ENCODE results near the gene YIPF3. TPM values are rescaled to one million over a fixed set of nuclear protein-coding genes. Genes with fewer than 3 reads are reported as not detected.

The YIPF3 gene
- total RNA-seq, 4 donors from 2014 or later, result 82.6 to 119 (median 89.0) TPM

GRCh38 chr6:43465948-43466347 lies 50.8 kb downstream of the YIPF3 start:
- no peak overlapping the region for H3K4me3 ChIP-seq (ENCODE audit: low read depth, poor library complexity, severe bottlenecking)
- DNase-seq (ENCODE audit: low spot score in 2 of 2), result no peak
- intact Hi-C loops (cut with DNase I; ENCODE audit: low total_unique reads), result no loop called here
- 55% methylated on average over 2 of the region's 2 CpGs for WGBS, 2 donors
- no peak for TF ChIP-seq POLR2A (IDR thresholded peaks at IDR 0.05)
- TF ChIP-seq CTCF (IDR thresholded peaks at IDR 0.05), result no peak

- 85 to 92% methylated on average over 8 of the region's 8 CpGs for WGBS, 2 donors
- intact Hi-C loops (cut with DNase I; ENCODE audit: low total_unique reads), result no loop called here
- TF ChIP-seq POLR2A (IDR thresholded peaks at IDR 0.05), result no peak
- no peak for TF ChIP-seq CTCF (IDR thresholded peaks at IDR 0.05)
These were observed 52.4 kb downstream of the YIPF3 start for GRCh38 chr6:43464337-43464736.

GRCh38 chr6:43461936-43462335 lies 54.8 kb downstream of the YIPF3 start:
- 76 to 79% methylated on average over 5 of the region's 5 CpGs for WGBS, 2 donors
- DNase-seq (ENCODE audit: low spot score in 2 of 2), result no peak
- H3K4me3 ChIP-seq (ENCODE audit: low read depth, poor library complexity, severe bottlenecking), result no peak overlapping the region
- TF ChIP-seq CTCF (IDR thresholded peaks at IDR 0.05) (no peak), POLR2A (IDR thresholded peaks at IDR 0.05) (no peak)
- intact Hi-C loops (cut with DNase I; ENCODE audit: low total_unique reads), result no loop called here

More at GRCh38 chr6:43464337-43464736, 52.4 kb downstream of the YIPF3 start:
- DNase-seq (ENCODE audit: low spot score in 2 of 2), result no peak
- H3K4me3 ChIP-seq (ENCODE audit: low read depth, poor library complexity, severe bottlenecking), result no peak overlapping the region

Other genes with a start within 250 kb of the YIPF3 start
- gene SLC22A7, start 218.7 kb downstream of the YIPF3 start, total RNA-seq, result not detected
- 1 to 10 TPM in 1 of 4 donors, under 1 TPM in 1, not detected in 2; 0.30 to 4.5 TPM for gene CRIP3, start 208.1 kb downstream of the YIPF3 start, total RNA-seq
- gene ZNF318, start 147.3 kb downstream of the YIPF3 start, total RNA-seq, result 10 to 100 TPM in 3 of 4 donors, 1 to 10 TPM in 1; 9.6 to 22.9 (median 18.1) TPM
- gene ABCC10, start 89.4 kb downstream of the YIPF3 start, total RNA-seq, result 10 to 100 TPM in 3 of 4 donors, 1 to 10 TPM in 1; 9.4 to 17.9 (median 15.9) TPM
- gene DLK2, start 61.4 kb downstream of the YIPF3 start, total RNA-seq, result 10 to 100 TPM; 29.3 to 55.0 (median 39.4) TPM
- gene TJAP1, start 39.4 kb downstream of the YIPF3 start, total RNA-seq, result 10 to 100 TPM; 15.9 to 30.4 (median 23.8) TPM
- under 1 TPM in 3 of 4 donors, not detected in 1; 0.36 to 0.53 (median 0.44) TPM for gene LRRC73, start 6.6 kb downstream of the YIPF3 start, total RNA-seq
- gene POLR1C, start 163 bp upstream of the YIPF3 start, total RNA-seq, result 10 to 100 TPM; 29.7 to 38.0 (median 32.4) TPM
- gene XPO5, start 59.1 kb upstream of the YIPF3 start, total RNA-seq, result 10 to 100 TPM; 24.0 to 30.4 (median 27.3) TPM
- gene POLH, start 59.3 kb upstream of the YIPF3 start, total RNA-seq, result 10 to 100 TPM; 13.0 to 28.2 (median 15.7) TPM
- 10 to 100 TPM; 31.1 to 39.9 (median 36.0) TPM for gene GTPBP2, start 112.3 kb upstream of the YIPF3 start, total RNA-seq
- 10 to 100 TPM; 20.8 to 31.1 (median 27.7) TPM for gene MAD2L1BP, start 118.9 kb upstream of the YIPF3 start, total RNA-seq
- gene RSPH9, start 128.1 kb upstream of the YIPF3 start, total RNA-seq, result under 1 TPM in 2 of 4 donors, not detected in 2; 0.17 to 0.42 TPM
- gene MRPS18A, start 170.9 kb upstream of the YIPF3 start, total RNA-seq, result 10 to 100 TPM; 42.5 to 56.2 (median 50.9) TPM